GM12874 (cell line): ENCODE data around the gene CCT3.

Experiments
- CTCF ChIP-seq: IDR thresholded peaks from 2 replicates; pipeline ENCODE4 v1.5.1; 2011; ENCODE audit warnings: low read depth, mild to moderate bottlenecking, control low read depth, low read length, moderate library complexity; ENCODE audit not compliant: insufficient read depth

The CCT3 gene

GRCh38 chr1:156356875-156357534 lies 18.9 kb upstream of the CCT3 start:
- peak; percentile 85 for TF ChIP-seq CTCF

- TF ChIP-seq CTCF: no peak
These were observed 18.3 kb upstream of the CCT3 start for GRCh38 chr1:156356262-156356874.

GRCh38 chr1:156347331-156347730 lies 9.2 kb upstream of the CCT3 start:
- TF ChIP-seq CTCF: no peak

- no peak for TF ChIP-seq CTCF
These were observed 8.5 kb upstream of the CCT3 start for GRCh38 chr1:156346636-156347035.

- TF ChIP-seq CTCF: no peak
These were observed 6.3 kb upstream of the CCT3 start for GRCh38 chr1:156344409-156344808.

GRCh38 chr1:156342166-156342955 lies 4.3 kb upstream of the CCT3 start:
- no peak for TF ChIP-seq CTCF

- no peak for TF ChIP-seq CTCF
These were observed 258 bp downstream of the CCT3 start for GRCh38 chr1:156337888-156338179.
